Melanocyte of skin (primary cell): ENCODE data around the gene UCHL1. TPM values are rescaled to one million over a fixed set of nuclear protein-coding genes. Genes with fewer than 3 reads are reported as not detected.

Experiments
- small RNA-seq, 2 donors: library from RNA; depleted of rRNA; stranded (forward); fragments of <200 nt; gene quantifications; one replicate each; pipeline ENCODE3, GENCODE V24; 2012
- total RNA-seq, 2 donors: library from RNA; depleted of rRNA; stranded (reverse); fragments of >200 nt; gene quantifications; 2 replicates each; pipeline ENCODE4 v1.2.3, GENCODE V29; 2012

UCHL1 gene
- 100 to 1,000 TPM; 278 to 289 TPM for total RNA-seq

GRCh38 chr4:41256740-41257256, at the start of gene UCHL1:
UCHL1 (plus strand) TSS chr4:41256928; CDS start chr4:41256977, 49 bp downstream.

GRCh38 chr4:41214136-41214824, 42.4 kb upstream of the UCHL1 start, which contains the start of gene APBB2:
APBB2 (minus strand) TSS chr4:41214542; CDS start chr4:41033254, 181,288 bp downstream.

Small RNAs within 50 kb of the gene (small RNA-seq; reads per million reads assigned to genes)
- 0 reads per million in 2 donors for gene RF00019

Other genes starting within 250 kb of the UCHL1 start
- 10 to 100 TPM; 49.2 to 61.3 TPM for gene APBB2, start 42.4 kb upstream of the UCHL1 start, total RNA-seq